NCI-H128 (cell line): ENCODE measurements around the gene CACNB2.

Experiments used
- DNase-seq: peaks from one replicate; lab custom pipeline; 2025; ENCODE audit not compliant: unreplicated experiment; lab: John Stamatoyannopoulos, UW

The CACNB2 gene

GRCh38 chr10:18381679-18382078 is 241.5 kb downstream of the CACNB2 start:
- DNase-seq = no peak

GRCh38 chr10:18397906-18398305 is 257.7 kb downstream of the CACNB2 start:
- DNase-seq = no peak

DNA sequence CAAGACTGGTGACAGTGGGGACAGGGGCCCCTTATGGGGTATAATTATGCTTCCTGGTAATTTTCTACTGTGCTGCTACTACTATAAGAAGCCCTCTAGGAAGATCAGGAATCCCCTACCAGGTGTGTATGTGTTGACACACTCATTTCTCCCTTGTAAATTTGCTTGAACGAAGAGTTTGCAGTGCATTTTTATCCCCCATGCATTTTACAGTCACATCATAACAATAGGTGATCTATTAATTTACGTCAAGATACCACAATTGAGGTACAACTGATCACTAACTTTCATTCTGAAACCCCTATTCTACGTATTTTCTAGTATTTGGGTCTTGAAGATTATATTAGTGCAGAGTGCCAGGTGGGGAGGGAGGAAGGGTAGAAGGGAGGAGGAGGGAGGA is 258.9 kb downstream of the CACNB2 start:
- no peak for DNase-seq

DNA sequence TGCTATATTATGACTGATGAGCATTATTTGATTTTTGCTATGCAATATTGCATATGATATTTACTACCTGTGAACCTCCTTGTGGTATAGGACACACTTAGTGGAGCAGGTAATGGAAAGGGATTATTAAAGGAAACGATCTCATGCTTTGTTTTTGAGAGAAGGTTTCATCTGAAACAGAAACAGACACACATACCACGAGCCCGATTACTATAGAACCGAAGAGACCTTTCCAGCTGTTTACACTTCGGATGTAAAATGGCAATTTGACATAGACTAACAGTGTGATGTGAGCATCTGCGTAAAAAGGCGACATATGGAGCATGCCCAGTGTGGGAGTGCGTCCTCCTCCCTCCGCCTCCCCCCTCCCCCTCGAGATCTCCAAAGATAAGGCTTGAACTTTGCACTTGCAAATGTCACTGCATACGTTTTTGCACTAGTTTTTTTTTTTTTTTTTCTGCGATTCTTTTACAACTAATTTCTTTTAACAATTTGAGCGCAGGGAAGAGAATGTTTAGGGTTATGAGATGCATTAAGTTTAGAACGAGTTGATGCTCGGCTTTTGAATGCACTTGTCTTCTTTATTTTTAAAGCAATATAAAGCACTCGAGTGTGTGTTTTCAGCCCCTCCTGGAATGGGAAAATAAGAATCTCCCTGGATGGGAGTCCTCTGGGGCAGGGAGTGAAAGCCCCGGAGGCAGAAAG is 260.1 kb downstream of the CACNB2 start:
- no peak for DNase-seq

DNA sequence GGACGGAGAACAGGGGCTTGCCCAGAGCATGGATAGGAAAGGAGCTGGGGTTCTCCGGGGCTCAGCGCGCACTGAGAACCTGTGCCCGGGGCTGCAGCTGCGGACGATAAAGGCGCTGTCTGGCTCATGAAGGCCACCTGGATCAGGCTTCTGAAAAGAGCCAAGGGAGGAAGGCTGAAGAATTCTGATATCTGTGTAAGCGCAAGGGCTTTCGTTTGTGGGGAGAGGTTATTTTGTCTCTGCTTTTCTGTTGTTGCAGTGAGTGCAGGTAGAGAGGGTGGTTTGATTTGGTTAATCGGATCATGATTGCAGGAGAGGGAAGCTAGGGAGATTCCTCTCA is 260.7 kb downstream of the CACNB2 start:
- DNase-seq = no peak

GRCh38 chr10:18401416-18402195 is 261.4 kb downstream of the CACNB2 start:
- no peak for DNase-seq

GRCh38 chr10:18402853-18403252 is 262.6 kb downstream of the CACNB2 start:
- DNase-seq = no peak

- no peak for DNase-seq
Observed at GRCh38 chr10:18404530-18404929, 264.3 kb downstream of the CACNB2 start.

DNA sequence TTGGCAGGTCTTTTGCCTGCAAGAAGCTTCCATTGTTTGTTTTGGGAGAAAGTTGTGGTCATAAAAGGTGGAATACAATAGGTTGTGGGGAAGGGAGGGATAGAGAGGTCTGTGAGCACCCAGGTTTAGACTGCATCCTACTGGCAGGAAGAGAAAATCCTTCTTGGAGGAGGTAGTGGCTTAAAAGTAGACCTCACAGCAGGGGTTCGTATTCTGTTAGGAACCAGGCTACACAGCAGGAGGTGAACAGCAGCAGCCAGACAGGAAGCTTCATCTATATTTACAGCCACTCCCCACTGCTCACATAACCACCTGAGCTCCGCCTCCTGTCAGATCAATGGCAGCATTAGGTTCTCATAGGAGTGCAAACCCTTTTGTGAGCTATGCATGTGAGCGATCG is 265.9 kb downstream of the CACNB2 start:
- no peak for DNase-seq

GRCh38 chr10:18409599-18410397 is 269.6 kb downstream of the CACNB2 start:
- no peak for DNase-seq

DNA sequence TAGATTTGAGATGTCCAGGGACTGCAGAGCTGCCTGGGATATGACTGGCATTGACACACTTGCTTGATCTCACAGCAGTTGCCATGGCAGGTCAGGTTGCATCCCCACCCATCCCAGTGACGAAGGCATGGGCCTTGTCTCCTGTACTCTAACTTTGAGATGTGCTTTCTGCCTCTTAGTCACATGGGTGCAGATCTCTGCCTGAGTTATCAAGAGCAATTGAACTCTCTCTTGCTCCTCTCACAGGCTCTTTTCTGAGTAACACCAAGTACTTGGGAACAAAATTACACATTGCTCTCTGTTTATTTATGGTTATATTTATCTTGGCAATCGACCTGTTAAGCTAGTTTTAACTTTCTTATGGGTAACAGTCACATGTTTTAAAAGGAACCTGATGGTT is 273.8 kb downstream of the CACNB2 start:
- DNase-seq = no peak

DNA sequence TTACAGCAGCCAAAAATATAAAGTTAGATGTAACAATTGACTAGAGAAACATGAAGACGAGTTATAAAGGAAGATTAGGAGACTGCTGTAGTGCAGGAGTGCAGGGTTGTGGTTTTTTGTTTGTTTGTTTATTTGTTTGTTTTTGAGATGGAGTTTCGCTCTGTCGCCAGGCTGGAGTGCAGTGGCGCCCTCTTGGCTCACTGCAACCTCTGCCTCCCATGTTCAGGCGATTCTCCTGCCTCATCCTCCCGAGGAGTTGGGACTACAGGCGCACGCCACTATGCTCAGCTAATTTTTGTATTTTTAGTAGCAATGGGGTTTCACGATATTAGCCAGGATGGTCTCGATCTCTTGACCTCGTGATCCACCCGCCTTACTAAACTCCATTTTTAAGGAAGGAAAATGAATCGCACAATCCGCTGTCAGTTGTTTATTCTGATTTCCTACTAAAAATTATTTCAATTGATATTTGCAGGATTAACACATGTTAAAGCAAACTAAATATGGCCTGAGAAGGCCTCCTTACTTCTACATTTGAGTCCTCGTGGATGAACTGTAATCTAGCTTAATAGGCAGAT is 277.8 kb downstream of the CACNB2 start:
- DNase-seq = no peak

GRCh38 chr10:18418541-18419215 is 278.5 kb downstream of the CACNB2 start:
- no peak for DNase-seq

DNA sequence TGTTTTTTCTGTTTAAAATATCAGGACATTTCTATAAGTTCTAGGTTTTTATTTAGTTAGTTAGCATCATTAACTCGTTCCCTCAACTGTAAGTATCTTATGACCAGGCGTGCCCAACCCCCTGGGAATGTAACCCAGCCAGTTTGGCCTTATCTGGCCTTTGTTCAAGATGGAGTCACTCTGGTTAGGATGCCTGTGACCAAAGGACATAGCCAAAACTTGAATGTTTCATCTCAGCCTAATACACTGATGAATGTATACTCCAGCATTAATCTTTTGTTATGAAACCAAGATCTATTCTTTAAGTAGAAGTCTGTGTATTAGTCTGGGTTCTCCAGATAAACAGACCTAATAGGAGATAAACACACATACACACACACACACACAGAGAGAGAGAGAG is 279.7 kb downstream of the CACNB2 start:
- DNase-seq = no peak

- no peak for DNase-seq
Observed at GRCh38 chr10:18421726-18422293, 281.6 kb downstream of the CACNB2 start.

DNA sequence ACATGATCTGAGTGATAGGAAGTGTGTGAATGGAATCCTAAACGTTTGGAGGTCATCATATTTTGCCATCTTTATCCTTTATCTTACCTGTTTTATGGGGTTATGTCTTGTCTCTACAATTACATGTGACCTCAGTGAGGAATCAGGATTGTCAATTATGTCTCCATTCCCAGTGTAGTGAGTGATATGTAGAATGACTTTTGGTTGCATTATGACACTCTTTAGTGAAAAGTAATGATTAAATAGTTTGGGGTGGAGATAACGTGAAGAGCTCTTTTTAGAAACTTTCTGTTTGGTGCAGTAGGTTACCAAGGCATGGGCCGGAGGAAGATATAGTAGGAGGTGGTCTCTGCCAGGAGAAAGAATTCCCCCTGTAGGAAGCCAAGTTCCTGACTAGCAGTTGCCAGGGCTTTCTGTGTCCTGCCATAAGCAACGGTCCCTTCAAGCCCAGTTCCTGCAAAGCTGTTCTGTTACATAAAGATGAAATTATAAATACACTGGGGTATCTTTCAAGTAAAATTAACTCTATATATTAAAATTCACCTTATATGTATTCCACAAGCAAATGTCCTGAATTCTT is 282.9 kb downstream of the CACNB2 start:
- no peak for DNase-seq

GRCh38 chr10:18424200-18424599 is 284.0 kb downstream of the CACNB2 start:
- no peak for DNase-seq

- no peak for DNase-seq
Observed at GRCh38 chr10:18429335-18429734, 289.1 kb downstream of the CACNB2 start.

- DNase-seq = no peak
Observed at GRCh38 chr10:18436902-18437301, 296.7 kb downstream of the CACNB2 start.

DNA sequence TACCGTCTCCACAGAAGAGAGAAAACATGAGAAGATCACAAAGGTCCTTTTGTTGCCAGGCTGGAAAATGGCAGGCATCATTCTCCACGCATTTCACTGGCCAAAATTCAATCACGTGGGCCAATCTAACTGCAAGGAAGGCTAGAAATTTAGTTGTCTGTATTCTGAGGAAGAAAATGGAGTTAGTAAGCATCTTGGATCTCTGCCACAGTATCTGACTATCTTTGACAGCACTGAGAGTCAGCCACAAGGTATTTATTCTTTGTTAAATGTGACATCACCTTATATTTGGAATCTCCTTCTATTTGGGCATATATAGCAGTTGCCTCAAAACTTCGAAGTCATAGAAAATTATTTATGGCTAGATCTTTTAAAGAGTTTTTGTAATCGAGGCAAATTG is 297.3 kb downstream of the CACNB2 start:
- DNase-seq = no peak
